Activated CD4-positive, alpha-beta T cell treated with anti-CD3 and anti-CD28 coated beads, Interleukin-2, amount 50 U/mL, for 1 hour (primary cell): ENCODE results near the gene LLPH.
A peak's percentile ranks its signal among the peaks of the same experiment; 100 is the strongest.

Source experiments
- DNase-seq: peaks from one replicate; pipeline ENCODE4 v3.0.0-alpha.2; 2020

Gene LLPH

DNA sequence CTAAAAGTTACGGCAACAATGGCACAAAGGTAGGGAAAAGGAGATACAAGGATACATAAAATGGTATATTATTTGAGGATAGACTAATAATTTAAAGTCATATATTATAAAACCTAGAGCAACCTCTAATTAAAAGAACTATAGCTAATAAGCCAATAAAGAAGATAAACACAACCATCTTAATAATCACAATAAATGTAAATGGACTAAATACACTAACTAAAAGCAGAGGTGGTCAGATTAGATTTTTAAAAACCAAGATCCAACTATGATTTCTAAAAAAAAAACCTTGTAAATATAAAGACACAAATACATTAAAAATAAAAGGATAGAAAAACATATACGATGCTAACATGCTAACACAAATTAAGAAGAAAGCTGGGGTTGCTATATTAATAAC is 10.7 kb upstream of the LLPH start:
- no peak for DNase-seq

- no peak for DNase-seq
These were observed 10.2 kb upstream of the LLPH start for GRCh38 chr12:66140731-66141130.

DNA sequence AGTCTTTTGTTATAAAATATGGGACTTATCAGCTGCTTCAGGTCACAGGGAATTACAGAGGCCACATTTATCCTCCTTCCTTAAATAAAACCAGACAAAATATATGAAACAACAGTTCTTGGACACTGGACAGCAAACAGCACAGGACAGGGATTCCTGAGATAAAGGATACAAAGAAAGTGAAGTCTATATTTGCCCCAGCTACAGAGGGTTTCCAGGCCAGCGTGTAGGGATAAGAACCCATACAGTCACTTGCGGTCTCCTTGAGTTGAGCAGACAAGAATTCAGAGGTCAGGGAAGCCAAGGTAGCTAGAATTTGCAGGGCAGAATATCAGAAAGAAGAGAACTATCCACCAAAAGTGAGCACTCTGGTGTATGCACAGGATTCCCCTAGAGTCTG is 8.8 kb upstream of the LLPH start:
- DNase-seq, result no peak

DNA sequence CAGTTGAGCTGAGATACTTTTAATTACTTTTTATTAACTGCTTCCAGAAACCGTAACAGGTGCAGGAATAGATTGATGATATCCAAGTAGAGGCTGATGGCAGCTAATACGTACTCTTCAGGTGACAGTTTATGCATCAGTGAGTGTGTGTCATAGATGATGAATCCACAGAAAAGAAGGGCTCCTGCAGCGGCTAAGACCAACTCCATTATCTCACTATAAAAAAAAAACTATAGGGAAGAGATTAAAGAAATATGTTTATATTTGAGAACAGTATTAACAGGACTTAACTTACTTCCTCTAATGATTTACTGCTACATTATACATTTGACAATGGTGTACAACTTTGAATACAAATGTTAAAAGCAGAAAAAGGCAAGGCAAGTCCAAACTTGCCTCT is 7.4 kb upstream of the LLPH start:
- DNase-seq, result no peak

DNA sequence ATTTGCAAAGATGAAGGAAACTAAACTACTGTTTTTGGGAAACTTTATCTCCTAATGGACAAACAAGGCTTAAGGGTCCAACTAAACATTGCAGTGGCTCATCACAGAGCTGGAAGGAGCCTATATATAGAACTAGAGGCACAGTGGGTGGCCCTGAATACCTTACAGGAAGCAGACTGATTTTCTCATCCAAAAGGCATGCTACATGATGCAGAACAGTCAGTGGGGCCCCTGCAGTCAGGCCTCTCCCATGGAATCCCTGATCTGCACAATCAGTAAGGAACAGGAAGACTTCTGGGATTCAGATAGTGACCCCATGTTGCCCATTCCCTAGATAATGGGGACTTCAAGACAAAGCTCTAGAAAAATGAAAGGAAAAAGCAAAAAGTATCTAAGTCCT is 1.9 kb upstream of the LLPH start:
- DNase-seq, result no peak

DNA sequence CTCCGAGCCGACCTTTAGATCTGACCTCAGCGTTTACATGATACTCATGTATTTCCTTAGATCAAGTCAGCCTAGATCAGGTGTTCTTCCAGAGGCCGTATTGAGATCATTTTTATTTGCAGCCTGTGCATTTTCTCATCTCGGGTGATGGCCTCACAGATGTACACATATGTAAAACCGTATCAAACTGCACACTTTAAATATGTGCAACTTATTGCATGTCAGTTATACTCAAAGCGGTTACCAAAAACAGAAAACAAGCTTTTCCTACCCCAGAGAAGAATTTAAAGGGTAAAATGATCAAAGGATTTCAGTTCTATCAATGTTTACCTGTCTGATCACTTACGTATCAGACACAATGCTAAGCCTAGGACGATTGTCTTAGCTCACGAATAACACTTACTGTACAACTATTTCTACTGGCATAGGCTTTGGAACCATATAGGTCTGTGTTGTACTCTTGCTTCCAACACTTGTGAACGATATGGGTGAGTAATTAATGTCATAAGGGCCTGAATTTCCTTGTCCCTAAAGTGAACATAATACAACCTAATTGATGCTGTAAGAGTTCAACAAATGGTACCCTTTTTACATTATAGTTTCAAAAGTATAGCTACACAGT is 628 bp upstream of the LLPH start:
- DNase-seq, result no peak

GRCh38 chr12:66129934-66130266 is 650 bp downstream of the LLPH start:
- no peak for DNase-seq

DNA sequence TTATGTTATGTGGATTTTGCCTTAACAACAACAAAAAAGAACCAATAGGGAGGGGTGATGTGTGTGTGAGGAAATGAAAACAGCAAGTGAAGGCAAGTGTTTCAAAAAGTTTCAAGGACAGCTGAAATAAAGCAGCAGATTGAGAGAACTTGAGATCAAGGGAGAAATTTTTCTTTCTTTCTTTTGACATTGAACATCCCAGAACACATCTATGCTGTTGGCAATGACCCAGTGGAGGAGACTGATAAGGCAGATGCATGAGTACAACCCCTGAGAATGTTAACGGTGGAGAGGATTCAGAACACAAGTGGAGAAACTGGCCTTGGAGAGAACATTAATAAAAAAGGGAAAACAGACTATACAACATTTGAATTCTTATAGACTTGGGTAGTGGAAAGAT is 2.9 kb downstream of the LLPH start:
- DNase-seq, result no peak

DNA sequence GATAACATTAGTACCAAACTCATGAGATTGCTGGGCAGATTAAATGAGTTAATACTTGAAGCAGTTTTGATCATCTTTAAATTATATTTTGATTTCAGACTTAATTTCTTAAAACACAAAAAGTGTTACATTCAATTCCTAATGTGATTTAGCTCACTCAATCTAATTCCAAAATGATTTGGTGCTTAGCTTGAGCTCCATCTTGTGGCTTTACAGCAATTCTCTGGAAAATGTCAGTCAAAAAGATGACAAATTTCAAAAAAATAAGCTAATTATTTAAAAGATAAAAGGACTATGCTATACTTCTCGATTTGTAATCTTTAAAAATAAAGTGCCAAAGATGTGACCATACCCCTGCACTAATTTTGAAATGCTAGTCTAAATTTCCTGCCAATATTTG is 10.1 kb downstream of the LLPH start:
- DNase-seq, result no peak

DNA sequence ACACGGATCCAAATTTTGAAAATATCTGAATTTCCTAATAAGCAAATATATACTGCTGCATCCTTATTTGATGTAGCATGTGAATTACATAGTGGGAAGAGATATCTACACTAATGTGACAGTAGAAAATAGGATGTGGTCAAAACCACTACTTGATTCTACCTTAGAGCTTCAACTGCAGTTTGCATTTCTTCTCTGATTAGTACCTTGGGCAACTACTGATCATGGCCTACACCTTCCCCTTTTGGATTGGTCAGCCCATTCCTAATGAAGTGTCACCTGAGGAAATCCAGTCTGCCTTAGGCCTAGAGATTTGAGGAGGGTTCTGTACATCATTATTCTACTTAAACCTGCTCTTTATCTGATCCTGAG is 10.7 kb downstream of the LLPH start:
- DNase-seq, result no peak

- no peak for DNase-seq
These were observed 11.2 kb downstream of the LLPH start for GRCh38 chr12:66119229-66119869.

DNA sequence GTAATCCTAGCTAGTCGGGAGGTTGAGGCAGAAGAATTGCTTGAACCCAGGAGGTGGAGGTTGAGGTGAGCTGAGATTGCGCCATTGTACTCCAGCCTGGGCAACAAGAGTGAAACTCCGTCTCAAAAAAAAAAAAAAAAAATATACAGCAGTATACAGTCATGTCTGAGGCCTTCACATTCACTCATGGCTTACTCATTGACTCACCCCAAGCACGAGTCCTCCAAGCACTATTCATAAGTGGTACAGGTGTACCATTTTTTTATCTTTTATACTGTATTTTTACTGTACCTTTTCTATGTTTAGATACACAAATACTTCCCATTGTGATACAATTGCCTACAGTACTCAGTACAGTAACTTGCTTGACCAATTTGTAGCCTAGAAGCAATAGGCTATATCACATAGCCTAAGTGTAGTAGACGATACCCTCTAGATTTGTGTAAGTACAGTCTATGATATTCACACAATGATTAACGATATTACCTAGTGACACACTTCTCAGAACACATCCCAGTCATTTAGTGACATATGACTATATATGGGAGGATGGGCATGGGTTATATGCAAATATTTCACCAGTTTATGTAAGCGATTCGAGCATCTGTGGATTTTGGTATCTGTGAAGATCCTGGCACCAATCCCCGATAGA is 12.2 kb downstream of the LLPH start:
- DNase-seq, result no peak

- no peak for DNase-seq
These were observed 13.3 kb downstream of the LLPH start for GRCh38 chr12:66117242-66117641.

DNA sequence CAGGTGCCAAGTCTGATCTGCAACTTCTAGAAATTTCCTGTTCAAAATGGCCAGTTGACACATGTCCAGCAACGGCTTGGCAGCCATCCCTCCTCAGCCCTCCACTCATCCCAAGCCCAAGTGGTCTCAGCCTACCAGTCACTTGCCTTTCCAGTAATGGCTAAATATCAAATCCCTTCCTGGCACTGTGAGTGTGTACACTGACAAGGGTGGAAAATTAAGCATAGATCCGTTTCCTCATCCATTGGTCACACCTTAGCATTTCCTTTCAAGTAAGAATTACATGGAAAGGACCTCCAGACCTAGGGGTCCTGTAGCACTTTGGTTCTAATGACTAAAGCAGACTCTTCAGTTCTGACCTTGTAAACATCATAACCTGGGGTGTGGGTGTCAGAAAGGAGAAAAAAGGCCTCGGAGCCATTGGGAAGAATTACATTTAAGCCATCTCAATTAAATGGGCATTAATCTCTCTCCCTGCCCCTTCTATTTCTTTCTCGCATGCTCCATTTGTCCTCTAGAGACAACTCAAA is 15.4 kb downstream of the LLPH start:
- no peak for DNase-seq

- no peak for DNase-seq
These were observed 17.1 kb downstream of the LLPH start for GRCh38 chr12:66113471-66113870.

- DNase-seq, result no peak
These were observed 18.9 kb downstream of the LLPH start for GRCh38 chr12:66111605-66112004.

- no peak for DNase-seq
These were observed 21.5 kb downstream of the LLPH start for GRCh38 chr12:66109056-66109455.

DNA sequence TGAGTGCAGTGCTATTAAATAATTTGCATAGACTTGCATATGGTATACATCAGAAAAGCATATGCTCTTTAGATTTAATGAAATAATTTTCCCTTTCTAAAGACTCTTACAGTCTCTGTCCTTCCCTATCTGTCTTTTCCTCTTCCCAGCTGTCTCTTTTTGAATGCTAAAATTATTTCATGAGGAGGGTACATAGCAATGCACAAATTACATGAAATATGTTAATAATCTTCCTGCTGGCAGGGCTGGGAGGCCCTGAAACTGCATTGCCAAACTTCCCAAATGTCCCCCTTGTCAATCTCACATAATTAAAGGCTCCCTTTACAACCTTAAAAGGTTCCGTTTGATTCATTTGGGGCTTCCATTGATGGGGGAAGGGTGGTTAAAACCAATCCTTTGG is 22.2 kb downstream of the LLPH start:
- no peak for DNase-seq

DNA sequence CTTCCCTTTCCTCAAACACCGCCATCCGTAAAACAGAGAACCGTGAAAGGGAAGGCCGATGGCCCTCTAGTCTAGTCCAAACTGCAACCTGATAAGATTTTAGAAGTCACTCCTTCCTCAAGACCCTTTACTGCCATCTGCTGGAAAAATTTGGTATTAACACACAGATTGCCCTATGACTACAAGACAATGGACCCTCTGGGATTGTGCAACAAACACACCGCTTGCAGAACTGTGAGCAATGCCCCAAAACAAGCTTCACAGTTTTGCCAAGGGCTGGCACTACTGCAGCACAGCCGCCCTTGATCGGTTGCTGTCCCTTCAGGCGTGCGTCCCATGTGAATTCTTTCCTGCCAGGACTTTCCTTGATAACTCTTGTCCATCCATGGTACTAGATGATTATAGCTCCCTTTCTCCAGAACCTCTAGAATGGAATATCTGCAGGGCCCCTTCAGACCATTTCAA is 23.1 kb downstream of the LLPH start:
- peak; percentile 6 for DNase-seq

- no peak for DNase-seq
These were observed 27.3 kb downstream of the LLPH start for GRCh38 chr12:66103016-66103913.

DNA sequence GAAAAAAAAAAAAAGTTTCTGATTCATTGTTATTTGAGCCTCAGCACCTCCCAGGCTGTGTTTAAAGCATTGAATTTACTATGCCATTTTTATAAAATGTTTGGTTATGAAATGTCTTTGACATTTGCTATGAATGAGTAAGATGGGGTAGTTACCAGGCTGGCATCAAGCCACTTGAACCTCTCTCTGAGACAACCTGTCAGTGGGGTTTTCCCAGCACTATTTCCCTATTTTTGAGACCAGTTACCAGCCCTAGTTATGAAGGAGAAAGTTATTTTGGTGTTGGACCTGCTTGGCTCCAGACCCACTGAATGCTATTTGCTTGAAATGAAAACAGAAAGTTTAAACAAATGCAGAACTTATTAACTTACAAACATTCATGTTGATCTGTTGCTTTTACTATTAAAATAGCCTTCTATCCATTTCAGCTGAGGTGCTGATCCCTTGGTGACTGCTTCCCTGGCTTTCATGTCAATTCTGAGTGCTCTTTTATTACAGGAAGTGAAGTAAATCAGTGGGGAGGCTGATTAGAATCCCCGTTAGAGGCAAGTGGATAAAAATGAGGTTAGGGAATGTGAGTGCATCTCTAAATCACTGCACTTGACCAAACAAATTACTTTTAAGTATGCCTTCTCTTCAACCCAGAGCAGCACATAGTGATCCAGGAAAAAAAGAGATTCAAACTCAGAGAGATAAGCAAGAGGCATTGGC is 37.8 kb downstream of the LLPH start:
- no peak for DNase-seq

DNA sequence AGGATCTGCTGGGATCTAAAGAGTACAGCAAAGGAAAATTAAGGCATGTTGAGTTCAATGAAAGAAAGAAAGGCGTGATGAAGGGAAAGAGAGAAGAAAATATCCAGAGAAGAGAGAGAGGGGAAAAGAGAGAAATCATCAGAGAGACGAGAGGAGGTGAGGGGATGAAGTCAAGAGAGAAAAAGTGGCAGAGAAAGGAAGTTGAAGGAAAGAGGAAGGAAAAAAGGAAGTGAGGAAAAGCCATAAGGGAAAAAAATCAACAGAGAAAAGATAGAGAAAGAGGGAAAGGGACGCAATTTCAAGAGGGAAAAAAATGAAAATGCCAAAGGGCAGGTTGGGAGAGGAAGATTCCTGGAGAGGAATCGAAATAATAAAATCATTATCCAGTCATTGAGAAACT is 40.4 kb downstream of the LLPH start:
- no peak for DNase-seq
